GM19099 (cell line): ENCODE data around the gene ZNF682.

ENCODE experiments used
- POLR2A ChIP-seq: IDR thresholded peaks from 3 replicates; pipeline ENCODE4 v1.6.1; 2011; ENCODE audit warnings: low read depth; ENCODE audit not compliant: insufficient read length; ENCODE audit errors: extremely low read depth

Gene ZNF682

DNA sequence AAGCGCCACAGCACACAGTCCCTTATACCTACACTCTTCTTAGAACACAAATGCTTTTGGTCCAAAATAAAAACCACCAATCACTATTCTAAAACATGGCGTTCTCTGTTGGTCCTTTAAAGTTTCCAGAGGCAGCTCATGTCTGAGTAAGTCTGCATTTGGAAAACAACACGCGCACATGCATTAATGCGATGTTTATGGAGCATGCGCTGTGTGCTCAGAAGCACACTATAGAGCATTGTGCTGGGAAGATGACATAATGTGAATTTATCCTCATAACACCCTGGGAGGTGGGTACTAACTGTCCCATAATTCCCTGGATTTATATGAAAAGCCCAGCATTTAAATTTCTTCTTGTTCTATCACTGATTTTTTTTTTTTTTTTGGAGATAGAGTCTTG, 10.7 kb downstream of the ZNF682 start:
- TF ChIP-seq POLR2A = no peak

DNA sequence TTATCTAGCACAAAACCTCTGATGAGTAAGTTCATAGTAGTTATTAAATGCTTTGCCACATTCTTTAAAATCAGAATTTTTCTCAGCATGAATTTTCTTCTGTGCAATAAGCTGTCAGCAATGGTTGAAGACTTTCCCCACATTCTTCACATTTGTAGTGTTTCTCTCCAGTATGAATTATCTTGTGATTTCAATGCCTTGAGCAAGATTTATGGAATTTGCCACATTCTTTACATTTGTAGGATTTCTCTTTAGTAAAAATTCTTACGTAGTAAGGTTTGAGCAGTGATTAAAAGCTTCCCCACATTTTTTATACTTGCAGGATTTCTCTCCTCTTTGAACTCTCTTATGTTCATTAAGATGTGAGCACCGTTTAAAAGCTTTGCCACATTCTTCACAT, 33.6 kb downstream of the ZNF682 start:
- no peak for TF ChIP-seq POLR2A

DNA sequence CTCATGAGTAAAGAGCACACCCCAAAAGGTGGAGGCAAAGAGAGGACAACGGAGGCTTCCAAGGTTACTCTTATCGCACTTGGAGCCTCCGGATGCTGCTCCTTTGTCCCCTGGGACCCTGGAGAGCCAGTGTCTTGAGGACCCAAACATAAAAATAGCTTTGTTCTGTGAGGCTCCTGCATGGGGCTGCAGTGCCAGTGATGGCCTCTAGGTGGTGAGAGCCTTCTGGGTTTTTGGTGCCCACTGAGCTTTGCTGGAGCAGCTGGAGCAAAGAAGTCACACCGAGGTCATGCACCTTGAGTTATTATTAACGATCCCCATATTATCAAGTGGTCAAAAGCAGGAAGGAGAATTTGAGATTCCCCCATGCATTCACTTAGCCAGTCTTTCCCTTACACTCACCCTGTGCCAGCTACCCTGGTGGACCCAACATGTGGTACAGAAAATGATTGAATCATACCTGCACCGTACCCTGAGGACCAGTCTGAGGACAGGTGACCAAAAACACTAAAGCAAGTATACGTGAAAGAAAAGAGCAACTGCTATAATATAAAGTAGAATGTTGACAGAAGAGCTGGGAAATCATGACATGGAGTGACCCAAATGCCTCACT, 41.5 kb downstream of the ZNF682 start:
- TF ChIP-seq POLR2A = no peak

DNA sequence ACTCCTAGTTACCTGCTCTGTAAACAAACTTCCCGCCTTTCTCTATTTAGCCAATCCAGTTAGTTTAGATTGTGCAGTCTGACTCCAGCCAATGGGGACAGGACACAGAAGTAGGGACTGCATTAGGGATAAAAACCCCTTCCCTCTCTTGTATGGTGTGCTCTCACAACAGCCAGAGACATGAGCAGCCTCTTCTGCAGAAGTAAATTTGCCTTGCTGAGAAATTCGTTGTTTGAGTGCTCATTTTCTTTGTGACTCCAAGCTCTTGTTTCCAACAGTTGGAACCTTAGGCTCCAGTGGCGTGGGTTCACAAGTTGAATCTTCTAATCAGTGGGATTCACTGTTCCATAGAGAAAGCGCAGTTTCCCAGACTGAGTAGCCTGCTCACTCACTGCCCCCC, 72.4 kb downstream of the ZNF682 start:
- TF ChIP-seq POLR2A = no peak

DNA sequence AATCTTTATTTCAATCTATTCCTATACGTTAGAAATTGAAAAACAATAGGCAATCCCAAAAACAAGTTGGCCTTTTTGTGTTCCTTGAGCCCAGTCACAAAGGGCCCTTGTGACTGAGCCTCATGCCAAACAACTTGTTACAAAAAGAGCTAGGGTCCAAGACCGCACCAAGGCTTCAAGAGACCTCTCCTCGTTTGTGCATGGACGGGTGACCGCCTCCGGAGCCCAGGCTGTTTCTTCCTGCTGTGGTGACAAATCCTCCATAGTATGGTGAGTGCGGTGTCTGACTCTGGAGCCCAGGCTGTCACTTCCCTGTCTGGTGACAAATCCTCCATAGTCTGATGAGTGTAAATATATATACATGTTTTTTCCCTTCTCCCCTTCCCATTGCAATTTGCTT, 74.9 kb downstream of the ZNF682 start:
- no peak for TF ChIP-seq POLR2A

DNA sequence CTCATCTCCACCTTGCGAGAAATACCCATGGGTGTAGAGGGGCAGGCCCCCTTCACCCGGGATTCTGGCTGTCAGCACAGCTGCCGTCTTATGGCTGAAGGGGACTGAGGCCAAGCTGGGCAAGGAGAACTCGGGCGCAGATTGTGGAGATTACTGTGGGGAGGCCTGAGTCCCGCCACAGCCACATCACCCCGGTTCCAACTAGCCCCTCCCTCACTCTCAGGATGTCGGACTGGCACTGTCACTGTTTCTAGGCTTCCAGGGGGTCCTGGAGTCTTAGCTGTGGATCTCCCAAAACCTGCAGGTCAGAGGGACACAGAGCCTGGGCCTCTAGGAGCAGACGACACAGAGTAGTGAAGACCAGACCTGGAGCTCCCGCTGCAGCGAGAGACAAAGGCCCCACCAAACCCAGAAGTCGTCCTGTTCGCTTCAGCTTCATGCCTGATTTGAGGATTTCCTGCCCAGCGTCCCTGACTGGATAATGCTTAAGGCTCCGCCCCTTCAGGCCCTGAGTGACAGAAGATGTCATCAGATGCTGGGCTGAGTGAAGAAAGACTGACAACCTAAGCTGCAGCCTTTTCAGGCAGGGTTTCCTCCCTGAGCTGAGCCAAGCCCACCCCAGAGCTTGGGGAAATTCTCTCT, 82.8 kb downstream of the ZNF682 start:
- TF ChIP-seq POLR2A = no peak

DNA sequence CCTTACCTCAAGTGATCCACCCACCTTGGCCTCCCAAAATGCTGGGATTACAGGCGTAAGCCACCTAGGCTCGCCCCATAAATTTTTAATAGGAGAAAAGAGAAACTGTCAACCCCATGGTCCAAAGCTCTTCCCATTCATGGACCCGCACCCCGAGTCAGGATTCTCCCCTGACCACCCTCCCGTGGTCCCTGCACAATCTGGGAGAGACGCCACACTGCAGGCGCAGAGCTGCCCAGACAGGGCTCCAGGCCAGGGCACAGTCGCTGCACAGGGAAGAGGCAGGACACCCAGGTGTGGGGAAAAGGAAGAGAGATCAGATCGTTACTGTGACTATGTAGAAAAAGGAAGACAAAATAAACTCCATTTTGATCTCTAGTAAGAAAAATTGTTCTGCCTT, 84.1 kb downstream of the ZNF682 start:
- no peak for TF ChIP-seq POLR2A
